B cell (primary cell): ENCODE results near the gene UGT1A7. TPM values are rescaled to one million over a fixed set of nuclear protein-coding genes. Genes with fewer than 3 reads are reported as not detected.

ENCODE experiments used
- ATAC-seq: fragments of 200-7000 bp; cut with Tn5 transposase; one replicate; pipeline ENCODE4 v1.10.0; 2021; ENCODE audit warnings: low read depth, mild to moderate bottlenecking, moderate number of reproducible peaks, moderate library complexity
- CTCF ChIA-PET: fragments of 350-600 bp; sonication (Branson Sonifier 250); formaldehyde crosslinking; loops from one replicate; lab custom pipeline; 2021; ENCODE audit warnings: antibody characterized with exemption, inconsistent platforms; lab: Charles Lee
- POLR2A ChIA-PET: fragments of 350-600 bp; sonication (Branson Sonifier 250); formaldehyde crosslinking; loops from one replicate; lab custom pipeline; 2021; ENCODE audit warnings: antibody characterized with exemption; lab: Charles Lee
- DNase-seq: peaks from one replicate; pipeline ENCODE4 v3.0.0; 2013
- H2AFZ ChIP-seq: 2 replicates; pipeline ENCODE4 v1.6.1; 2012; ENCODE audit warnings: mild to moderate bottlenecking, low read depth, low read length; ENCODE audit not compliant: insufficient read depth, poor library complexity, severe bottlenecking
- H3K27ac ChIP-seq, 2 donors: 1 replicate in 1 of 2; 2 replicates in 1 of 2; pipeline ENCODE4 v1.5.1; 2012 to 2013; ENCODE audit warnings: low read length in 2 of 2, mild to moderate bottlenecking in 2 of 2, moderate library complexity in 1 of 2
- H3K27me3 ChIP-seq, 4 experiments: fragments of 200-600 bp in 1 of 4; sonication (generic) in 1 of 4; replicated peaks in 1 of 4; 1 replicate in 2 of 4; 2 replicates in 2 of 4; pipeline versions ENCODE4 v1.6.1 to v1.7.0; 2013 to 2016; ENCODE audit warnings: low read length in 3 of 4, mild to moderate bottlenecking in 2 of 4, mixed read lengths in 1 of 4, moderate library complexity in 1 of 4; ENCODE audit not compliant: insufficient read depth in 4 of 4, control insufficient read depth in 3 of 4; ENCODE audit errors: control extremely low read depth in 1 of 4
- H3K36me3 ChIP-seq, 2 experiments: replicated peaks in 1 of 2; 1 replicate in 1 of 2; 2 replicates in 1 of 2; pipeline versions ENCODE4 v1.6.1 to v1.7.1; 2013; ENCODE audit warnings: low read length in 1 of 2; ENCODE audit not compliant: insufficient read depth in 2 of 2, control insufficient read depth in 1 of 2; ENCODE audit errors: control extremely low read depth in 1 of 2, extremely low read depth in 1 of 2
- H3K4me1 ChIP-seq, 2 donors: fragments of 200-600 bp in 1 of 2; sonication (generic) in 1 of 2; 1 replicate in 1 of 2; 2 replicates in 1 of 2; pipeline versions ENCODE4 v1.5.1 to v1.6.1; 2013 to 2017; ENCODE audit warnings: low read length in 2 of 2; ENCODE audit not compliant: control insufficient read depth in 2 of 2, insufficient read depth in 2 of 2
- H3K4me2 ChIP-seq: replicated peaks from 2 replicates; pipeline ENCODE3; 2012; ENCODE audit warnings: mild to moderate bottlenecking, low read depth, low read length; ENCODE audit not compliant: poor library complexity, severe bottlenecking
- H3K4me3 ChIP-seq, 5 experiments: fragments of 200-600 bp in 1 of 5; sonication (generic) in 1 of 5; 1 replicate in 3 of 5; 2 replicates in 2 of 5; pipeline versions ENCODE4 v1.5.1 to v1.7.0; 2011 to 2016; ENCODE audit warnings: low read length in 4 of 5, mild to moderate bottlenecking in 4 of 5, low read depth in 2 of 5, control low read depth in 1 of 5, moderate library complexity in 1 of 5; ENCODE audit not compliant: insufficient read depth in 1 of 5; ENCODE audit errors: control extremely low read depth in 1 of 5, extremely low read depth in 1 of 5
- H3K79me2 ChIP-seq: fragments of 200-600 bp; sonication (generic); one replicate; pipeline ENCODE4 v1.6.0; 2016; ENCODE audit warnings: low read length; ENCODE audit not compliant: control insufficient read depth, insufficient read depth
- H3K9ac ChIP-seq: fragments of 200-600 bp; sonication (generic); 2 replicates; pipeline ENCODE4 v1.6.1; 2017; ENCODE audit warnings: mild to moderate bottlenecking, low read length, moderate library complexity
- H3K9me3 ChIP-seq, 3 donors: one replicate each; pipeline versions ENCODE4 v1.6.1 to v1.7.1; 2013; ENCODE audit warnings: low read length in 2 of 3; ENCODE audit not compliant: control insufficient read depth in 2 of 3, insufficient read depth in 1 of 3; ENCODE audit errors: control extremely low read depth in 1 of 3
- H4K20me1 ChIP-seq: 2 replicates; pipeline ENCODE4 v1.6.0; 2012; ENCODE audit warnings: mild to moderate bottlenecking, low read length; ENCODE audit not compliant: insufficient read depth, control insufficient read depth, poor library complexity, severe bottlenecking
- H3K27ac Mint-ChIP-seq: one replicate; pipeline ENCODE4 v1.8.0; 2021; ENCODE audit warnings: mixed read lengths
- H3K27me3 Mint-ChIP-seq: one replicate; pipeline ENCODE4 v1.8.0; 2021; ENCODE audit warnings: mixed read lengths
- H3K4me1 Mint-ChIP-seq: one replicate; pipeline ENCODE4 v1.8.0; 2021; ENCODE audit warnings: mixed read lengths
- H3K4me3 Mint-ChIP-seq: one replicate; pipeline ENCODE4 v1.8.0; 2021; ENCODE audit warnings: mixed read lengths
- H3K9me3 Mint-ChIP-seq: one replicate; pipeline ENCODE4 v1.8.0; 2022; ENCODE audit warnings: mixed read lengths; ENCODE audit not compliant: insufficient read depth
- EZH2 ChIP-seq: IDR thresholded peaks from 2 replicates; pipeline ENCODE4 v1.6.1; 2012; ENCODE audit warnings: borderline replicate concordance, low read depth, mild to moderate bottlenecking, moderate library complexity, low read length; ENCODE audit not compliant: insufficient read depth, poor library complexity, severe bottlenecking
- WGBS: methylation state at CpG from one replicate; pipeline ENCODE4 v1.1.5; 2013; ENCODE audit warnings: missing lambda C conversion rate; ENCODE audit not compliant: insufficient coverage; 5-methylcytosine and 5-hydroxymethylcytosine counted together
- intact Hi-C: fragments of 100-400 bp; cut with micrococcal nuclease; formaldehyde crosslinking; loops from one replicate; pipeline ENCODE4 v1.10.0; 2022
- polyA plus RNA-seq: library from polyadenylated mRNA; depleted of rRNA; stranded (reverse); fragments of >200 nt; gene quantifications from 2 replicates; pipeline ENCODE4 v1.2.3, GENCODE V29; 2012
- total RNA-seq, 2 donors: library from RNA; stranded (reverse); fragments of 120-200 nt in 1 of 2; gene quantifications; 1 replicate in 1 of 2; 2 replicates in 1 of 2; pipeline versions ENCODE4 v1.2.3 to v1.2.4, GENCODE V29; 2013 to 2022
- TF ChIP-seq, protein P1 (sequence below): fragments of 200-600 bp; IDR thresholded peaks from one replicate; pipeline ENCODE4 v1.8.0; 2022; ENCODE audit warnings: antibody characterized with exemption, mild to moderate bottlenecking

Gene UGT1A7
- total and polyA plus RNA-seq, 2 donors (not counting 1 experiment from before 2014, with no cell fraction given) = not detected

GRCh38 chr2:233674995-233675394 is 6.7 kb upstream of the UGT1A7 start:
- H3K4me3 Mint-ChIP-seq = no peak overlapping the region
- intact Hi-C loops = no loop called here
- H3K4me2 ChIP-seq = no peak overlapping the region
- no peak overlapping the region for H3K9ac ChIP-seq
- DNase-seq = no peak
- no peaks in the 10 kb centered on the region for H3K9me3 Mint-ChIP-seq
- H2AFZ ChIP-seq = no peak overlapping the region
- no peaks in the 10 kb centered on the region for H3K79me2 ChIP-seq
- H3K36me3 ChIP-seq = no peaks in the 10 kb centered on the region
- no peak overlapping the region for H3K4me3 ChIP-seq
- H3K4me1 ChIP-seq = no peaks in the 10 kb centered on the region
- no peak overlapping the region for H3K27ac ChIP-seq
- no peak for TF ChIP-seq EZH2
- TF ChIP-seq, protein P1, sequence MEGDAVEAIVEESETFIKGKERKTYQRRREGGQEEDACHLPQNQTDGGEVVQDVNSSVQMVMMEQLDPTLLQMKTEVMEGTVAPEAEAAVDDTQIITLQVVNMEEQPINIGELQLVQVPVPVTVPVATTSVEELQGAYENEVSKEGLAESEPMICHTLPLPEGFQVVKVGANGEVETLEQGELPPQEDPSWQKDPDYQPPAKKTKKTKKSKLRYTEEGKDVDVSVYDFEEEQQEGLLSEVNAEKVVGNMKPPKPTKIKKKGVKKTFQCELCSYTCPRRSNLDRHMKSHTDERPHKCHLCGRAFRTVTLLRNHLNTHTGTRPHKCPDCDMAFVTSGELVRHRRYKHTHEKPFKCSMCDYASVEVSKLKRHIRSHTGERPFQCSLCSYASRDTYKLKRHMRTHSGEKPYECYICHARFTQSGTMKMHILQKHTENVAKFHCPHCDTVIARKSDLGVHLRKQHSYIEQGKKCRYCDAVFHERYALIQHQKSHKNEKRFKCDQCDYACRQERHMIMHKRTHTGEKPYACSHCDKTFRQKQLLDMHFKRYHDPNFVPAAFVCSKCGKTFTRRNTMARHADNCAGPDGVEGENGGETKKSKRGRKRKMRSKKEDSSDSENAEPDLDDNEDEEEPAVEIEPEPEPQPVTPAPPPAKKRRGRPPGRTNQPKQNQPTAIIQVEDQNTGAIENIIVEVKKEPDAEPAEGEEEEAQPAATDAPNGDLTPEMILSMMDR = no peak
- ChIA-PET POLR2A (no interaction called here), CTCF (no interaction called here)
- peaks cover 21% of the 10 kb centered on the region for H3K27me3 Mint-ChIP-seq
- WGBS = no CpG with 5 or more reads among the region's 4 CpGs
- peaks cover 0 to 3% (median 0%) of the 10 kb centered on the region in 4 experiments for H3K27me3 ChIP-seq
- H3K9me3 ChIP-seq = no peaks in the 10 kb centered on the region
- H3K4me1 Mint-ChIP-seq = no peaks in the 10 kb centered on the region
- no peaks in the 10 kb centered on the region for H4K20me1 ChIP-seq
- no peak for ATAC-seq
- H3K27ac Mint-ChIP-seq = no peak overlapping the region

DNA sequence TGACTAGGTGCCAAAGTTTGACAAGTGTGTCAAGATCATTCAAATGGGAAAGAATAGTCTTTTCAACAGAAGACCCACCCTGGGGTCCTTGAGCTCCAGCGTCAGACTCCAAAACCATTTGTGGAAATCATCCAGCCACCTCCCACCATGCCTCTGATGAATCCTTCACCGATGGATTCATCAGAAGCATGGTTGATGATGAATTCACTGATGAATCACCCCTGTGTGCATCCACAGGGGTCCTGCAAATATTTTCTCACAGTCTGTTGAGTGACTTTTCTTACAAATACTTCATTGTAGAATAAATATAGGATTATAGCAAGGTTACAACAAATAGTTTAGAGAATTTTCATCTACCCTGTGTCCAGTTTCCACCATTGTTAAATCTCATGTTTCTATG is 5.7 kb upstream of the UGT1A7 start:
- no peaks in the 10 kb centered on the region for H4K20me1 ChIP-seq
- 100% methylated on average over 1 of the region's 2 CpGs for WGBS
- DNase-seq = no peak
- peaks cover 0 to 3% (median 0%) of the 10 kb centered on the region in 4 experiments for H3K27me3 ChIP-seq
- no peak overlapping the region for H3K4me2 ChIP-seq
- no peak for ATAC-seq
- Mint-ChIP-seq H3K9me3 (no peaks in the 10 kb centered on the region), H3K4me1 (no peaks in the 10 kb centered on the region), H3K27me3 (peaks cover 14% of the 10 kb centered on the region), H3K27ac (no peak overlapping the region), H3K4me3 (no peak overlapping the region)
- no peaks in the 10 kb centered on the region for H3K79me2 ChIP-seq
- no peaks in the 10 kb centered on the region for H3K4me1 ChIP-seq
- TF ChIP-seq, protein P1 = no peak
- no peak for TF ChIP-seq EZH2
- POLR2A ChIA-PET = no interaction called here
- intact Hi-C loops = no loop called here
- H3K9me3 ChIP-seq = no peaks in the 10 kb centered on the region
- H3K4me3 ChIP-seq = no peak overlapping the region
- no peak overlapping the region for H3K27ac ChIP-seq
- H3K9ac ChIP-seq = no peak overlapping the region
- no peak overlapping the region for H2AFZ ChIP-seq
- no peaks in the 10 kb centered on the region for H3K36me3 ChIP-seq
- CTCF ChIA-PET = no interaction called here
